B cell (primary cell): ENCODE measurements around the gene RPGR.

Experiments used
- CTCF ChIP-seq: fragments of 200-600 bp; IDR thresholded peaks from one replicate; pipeline ENCODE4 v1.8.0; 2022; ENCODE audit warnings: antibody characterized with exemption, mild to moderate bottlenecking
- EZH2 ChIP-seq: IDR thresholded peaks from 2 replicates; pipeline ENCODE4 v1.6.1; 2012; ENCODE audit warnings: borderline replicate concordance, low read depth, mild to moderate bottlenecking, moderate library complexity, low read length; ENCODE audit not compliant: insufficient read depth, poor library complexity, severe bottlenecking

DNA sequence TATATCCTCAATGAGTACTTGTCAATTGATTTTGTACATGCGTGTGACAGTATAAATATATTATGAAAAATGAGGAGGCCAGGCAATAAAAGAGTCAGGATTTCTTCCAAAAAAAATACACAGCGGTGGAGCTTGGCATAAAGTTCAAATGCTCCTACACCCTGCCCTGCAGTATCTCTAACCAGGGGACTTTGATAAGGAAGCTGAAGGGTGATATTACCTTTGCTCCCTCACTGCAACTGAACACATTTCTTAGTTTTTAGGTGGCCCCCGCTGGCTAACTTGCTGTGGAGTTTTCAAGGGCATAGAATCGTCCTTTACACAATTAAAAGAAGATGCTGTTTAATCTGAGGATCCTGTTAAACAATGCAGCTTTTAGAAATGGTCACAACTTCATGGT, 25.1 kb upstream of the RPGR start, which contains the start of gene OTC:
- TF ChIP-seq CTCF, result no peak
- no peak for TF ChIP-seq EZH2
